ENCODE data around the gene MMP14.

DNA sequence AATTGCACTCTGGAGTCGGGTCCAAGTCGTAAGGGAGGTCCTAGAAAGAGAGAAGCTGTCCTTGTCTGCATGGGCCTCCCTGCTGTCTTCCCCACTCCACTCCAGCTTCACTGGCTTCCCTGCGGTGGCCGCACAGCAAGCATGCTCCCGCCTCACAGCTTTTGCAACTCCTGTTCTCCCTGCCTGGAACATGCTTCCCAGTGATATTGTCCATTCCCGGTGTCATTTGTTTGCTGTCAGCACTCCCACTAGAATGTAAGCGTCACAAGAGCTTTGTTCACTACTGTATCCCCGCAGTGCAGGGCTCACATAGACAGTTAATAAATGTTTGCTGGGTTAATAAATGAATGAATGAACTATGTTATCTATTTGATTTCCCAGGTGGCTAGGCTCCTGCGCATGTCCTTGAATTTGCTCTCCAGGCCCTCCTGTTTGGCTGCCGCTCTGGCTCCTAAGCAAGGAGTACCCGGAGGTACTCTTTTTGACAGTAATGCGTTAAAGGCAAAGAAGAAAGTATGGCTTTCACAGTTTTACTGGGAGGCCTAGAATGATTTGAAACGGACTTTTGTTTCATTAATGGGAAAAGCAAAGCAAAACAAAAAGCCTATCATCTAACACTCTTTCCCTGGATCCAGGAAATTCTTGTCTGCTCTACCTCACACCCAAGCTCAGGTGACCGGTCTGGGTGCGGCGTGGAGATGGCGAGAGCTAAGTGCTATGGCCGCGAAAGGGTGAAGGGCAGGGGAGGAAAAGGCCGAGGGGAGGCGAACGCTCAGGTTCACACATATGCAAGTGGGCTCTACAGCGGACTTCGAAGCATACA is 15.0 kb upstream of the MMP14 start:
- TF ChIP-seq POLR2A (IDR thresholded peaks at IDR 0.05) = no peak
- TF ChIP-seq, protein P1, sequence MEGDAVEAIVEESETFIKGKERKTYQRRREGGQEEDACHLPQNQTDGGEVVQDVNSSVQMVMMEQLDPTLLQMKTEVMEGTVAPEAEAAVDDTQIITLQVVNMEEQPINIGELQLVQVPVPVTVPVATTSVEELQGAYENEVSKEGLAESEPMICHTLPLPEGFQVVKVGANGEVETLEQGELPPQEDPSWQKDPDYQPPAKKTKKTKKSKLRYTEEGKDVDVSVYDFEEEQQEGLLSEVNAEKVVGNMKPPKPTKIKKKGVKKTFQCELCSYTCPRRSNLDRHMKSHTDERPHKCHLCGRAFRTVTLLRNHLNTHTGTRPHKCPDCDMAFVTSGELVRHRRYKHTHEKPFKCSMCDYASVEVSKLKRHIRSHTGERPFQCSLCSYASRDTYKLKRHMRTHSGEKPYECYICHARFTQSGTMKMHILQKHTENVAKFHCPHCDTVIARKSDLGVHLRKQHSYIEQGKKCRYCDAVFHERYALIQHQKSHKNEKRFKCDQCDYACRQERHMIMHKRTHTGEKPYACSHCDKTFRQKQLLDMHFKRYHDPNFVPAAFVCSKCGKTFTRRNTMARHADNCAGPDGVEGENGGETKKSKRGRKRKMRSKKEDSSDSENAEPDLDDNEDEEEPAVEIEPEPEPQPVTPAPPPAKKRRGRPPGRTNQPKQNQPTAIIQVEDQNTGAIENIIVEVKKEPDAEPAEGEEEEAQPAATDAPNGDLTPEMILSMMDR (IDR thresholded peaks at IDR 0.05) = no peak

All from heart left ventricle (tissue), 13 donors.